HG03469 (cell line): Measurements from ENCODE around the gene BEAN1.
"Not testable (repeated sequence)": the region's sequence is repeated elsewhere in the genome, so short reads cannot be mapped to it uniquely, and the experiment has no call there.

Experiments
- ATAC-seq: cut with Tn5 transposase; IDR thresholded peaks from one replicate; pipeline ENCODE4 v1.9.1; 2021; ENCODE audit warnings: mild to moderate bottlenecking, moderate library complexity, moderate number of reproducible peaks; ENCODE audit not compliant: unreplicated experiment

Gene BEAN1

GRCh38 chr16:66439051-66439730, 12.1 kb downstream of the BEAN1 start:
- ATAC-seq, result no peak

GRCh38 chr16:66440271-66440802, 13.2 kb downstream of the BEAN1 start:
- ATAC-seq, result no peak

- no peak for ATAC-seq
Observed at GRCh38 chr16:66440970-66441369, 13.9 kb downstream of the BEAN1 start.

GRCh38 chr16:66441586-66442375, 14.7 kb downstream of the BEAN1 start:
- no peak for ATAC-seq

GRCh38 chr16:66442502-66443268, 15.6 kb downstream of the BEAN1 start:
- ATAC-seq, result no peak

GRCh38 chr16:66443269-66443652, 16.2 kb downstream of the BEAN1 start:
- ATAC-seq, result no peak

GRCh38 chr16:66444049-66444481, 17.0 kb downstream of the BEAN1 start:
- no peak for ATAC-seq

GRCh38 chr16:66446737-66447136, 19.6 kb downstream of the BEAN1 start:
- no peak for ATAC-seq

GRCh38 chr16:66447491-66447890, 20.4 kb downstream of the BEAN1 start:
- no peak for ATAC-seq

- no peak for ATAC-seq
Observed at GRCh38 chr16:66451548-66451947, 24.5 kb downstream of the BEAN1 start.

GRCh38 chr16:66453230-66453629, 26.1 kb downstream of the BEAN1 start:
- ATAC-seq, result not testable (repeated sequence)

GRCh38 chr16:66454751-66455150, 27.7 kb downstream of the BEAN1 start:
- ATAC-seq, result no peak

- no peak for ATAC-seq
Observed at GRCh38 chr16:66455970-66456369, 28.9 kb downstream of the BEAN1 start.

- ATAC-seq, result no peak
Observed at GRCh38 chr16:66457888-66458287, 30.8 kb downstream of the BEAN1 start.

- no peak for ATAC-seq
Observed at GRCh38 chr16:66458292-66458691, 31.2 kb downstream of the BEAN1 start.

- ATAC-seq, result no peak
Observed at GRCh38 chr16:66458853-66459252, 31.8 kb downstream of the BEAN1 start.

- no peak for ATAC-seq
Observed at GRCh38 chr16:66459878-66460277, 32.8 kb downstream of the BEAN1 start.

GRCh38 chr16:66460703-66461102, 33.6 kb downstream of the BEAN1 start:
- no peak for ATAC-seq

GRCh38 chr16:66462912-66463311, 35.8 kb downstream of the BEAN1 start:
- ATAC-seq, result no peak

- not testable (repeated sequence) for ATAC-seq
Observed at GRCh38 chr16:66465946-66466345, 38.9 kb downstream of the BEAN1 start.

GRCh38 chr16:66466636-66467035, 39.5 kb downstream of the BEAN1 start:
- not testable (repeated sequence) for ATAC-seq
